ENCODE measurements around the gene NET1.

DNA sequence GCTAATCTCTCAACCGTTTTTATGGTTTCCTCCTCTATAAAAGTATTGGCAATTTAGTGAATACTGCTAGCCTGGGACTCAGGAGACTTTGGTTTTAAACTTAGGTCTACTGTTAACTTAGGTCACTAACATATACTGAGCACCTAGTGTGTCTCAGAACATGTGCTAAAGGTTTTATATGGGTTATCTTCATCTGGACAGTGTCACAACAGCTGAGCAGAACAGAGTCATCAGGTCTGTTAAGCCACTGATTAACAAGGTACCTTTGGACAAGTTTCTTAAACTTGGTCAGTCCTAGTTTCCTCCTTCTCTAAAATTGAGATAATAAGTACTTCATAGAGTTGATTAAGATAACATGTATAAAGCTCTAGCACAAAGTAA lies 30.6 kb downstream of the NET1 start:
- no peak for TF ChIP-seq POLR2A (IDR thresholded peaks at IDR 0.05)
- TF ChIP-seq, protein P1, sequence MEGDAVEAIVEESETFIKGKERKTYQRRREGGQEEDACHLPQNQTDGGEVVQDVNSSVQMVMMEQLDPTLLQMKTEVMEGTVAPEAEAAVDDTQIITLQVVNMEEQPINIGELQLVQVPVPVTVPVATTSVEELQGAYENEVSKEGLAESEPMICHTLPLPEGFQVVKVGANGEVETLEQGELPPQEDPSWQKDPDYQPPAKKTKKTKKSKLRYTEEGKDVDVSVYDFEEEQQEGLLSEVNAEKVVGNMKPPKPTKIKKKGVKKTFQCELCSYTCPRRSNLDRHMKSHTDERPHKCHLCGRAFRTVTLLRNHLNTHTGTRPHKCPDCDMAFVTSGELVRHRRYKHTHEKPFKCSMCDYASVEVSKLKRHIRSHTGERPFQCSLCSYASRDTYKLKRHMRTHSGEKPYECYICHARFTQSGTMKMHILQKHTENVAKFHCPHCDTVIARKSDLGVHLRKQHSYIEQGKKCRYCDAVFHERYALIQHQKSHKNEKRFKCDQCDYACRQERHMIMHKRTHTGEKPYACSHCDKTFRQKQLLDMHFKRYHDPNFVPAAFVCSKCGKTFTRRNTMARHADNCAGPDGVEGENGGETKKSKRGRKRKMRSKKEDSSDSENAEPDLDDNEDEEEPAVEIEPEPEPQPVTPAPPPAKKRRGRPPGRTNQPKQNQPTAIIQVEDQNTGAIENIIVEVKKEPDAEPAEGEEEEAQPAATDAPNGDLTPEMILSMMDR (IDR thresholded peaks at IDR 0.05): no peak
